ENCODE measurements around the gene PCCB.
"Not testable (repeated sequence)": the region's sequence is repeated elsewhere in the genome, so short reads cannot be mapped to it uniquely, and the experiment has no call there.

Gene PCCB

GRCh38 chr3:136327671-136328070 lies 77.5 kb downstream of the PCCB start:
- DNase-seq (ENCODE audit: low read depth in 3 of 3): no peak

- DNase-seq (ENCODE audit: low read depth in 3 of 3): no peak
These were observed 79.5 kb downstream of the PCCB start for GRCh38 chr3:136329593-136329992.

- DNase-seq (ENCODE audit: low read depth in 3 of 3): no peak
These were observed 80.8 kb downstream of the PCCB start for GRCh38 chr3:136330900-136331299.

DNA sequence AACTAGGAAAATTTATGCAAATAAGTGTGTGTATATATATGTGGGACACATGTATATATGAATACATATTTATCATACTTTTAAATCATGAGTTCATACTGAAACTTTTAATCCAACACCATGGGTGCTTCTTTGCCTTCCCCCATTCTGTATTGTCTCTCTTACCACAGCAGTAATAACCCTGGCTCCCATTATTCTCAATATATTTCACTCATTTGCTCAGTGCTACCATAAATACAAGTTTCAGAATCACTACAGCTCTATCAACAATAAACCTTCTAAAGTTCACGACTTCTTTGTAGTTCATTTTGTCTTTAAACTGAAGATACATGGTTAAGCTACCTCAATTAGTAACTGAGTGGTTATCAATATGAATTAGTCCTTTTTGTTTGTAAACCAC lies 82.2 kb downstream of the PCCB start:
- no peak for DNase-seq (ENCODE audit: low read depth in 3 of 3)

DNA sequence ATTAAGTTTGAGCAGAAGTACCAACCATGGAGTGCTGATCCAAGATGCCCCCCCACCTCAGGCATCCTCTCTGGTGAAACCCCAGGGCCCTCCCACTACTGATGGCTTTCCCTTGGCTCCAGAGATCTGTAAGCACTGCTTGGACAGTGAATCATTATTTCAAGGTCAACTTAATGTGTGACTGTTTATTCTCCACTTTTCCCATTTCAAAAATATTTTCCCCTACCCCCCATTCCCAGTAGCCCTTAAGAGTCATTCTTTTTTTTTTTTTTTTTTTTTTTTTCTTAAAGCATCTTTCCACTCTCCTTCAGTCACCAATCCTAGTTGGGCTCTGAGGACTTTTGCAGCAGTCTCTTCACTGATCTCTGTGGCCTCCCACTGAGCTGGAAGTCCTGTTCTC lies 82.6 kb downstream of the PCCB start:
- DNase-seq (ENCODE audit: low read depth in 3 of 3): no peak

DNA sequence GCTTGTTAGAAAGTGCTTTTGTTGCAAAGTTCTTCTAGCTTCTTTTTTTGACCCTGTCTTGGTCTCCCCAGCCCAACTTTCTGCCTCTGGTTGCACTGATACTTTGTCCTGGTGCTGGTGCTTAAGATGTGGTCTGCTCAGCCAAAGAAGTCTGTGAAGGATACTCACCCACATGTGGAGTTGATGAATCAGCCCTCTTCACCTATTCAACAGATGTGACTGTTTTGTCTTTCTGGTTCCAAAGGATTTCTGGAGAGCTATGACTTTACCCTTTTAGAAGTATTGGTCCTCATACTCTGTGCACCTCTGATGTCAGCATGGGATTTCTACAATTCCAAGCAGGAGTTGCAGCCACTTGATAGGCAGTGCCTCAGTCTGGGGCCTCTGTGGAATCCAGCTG lies 84.1 kb downstream of the PCCB start:
- DNase-seq (ENCODE audit: low read depth in 3 of 3): no peak

DNA sequence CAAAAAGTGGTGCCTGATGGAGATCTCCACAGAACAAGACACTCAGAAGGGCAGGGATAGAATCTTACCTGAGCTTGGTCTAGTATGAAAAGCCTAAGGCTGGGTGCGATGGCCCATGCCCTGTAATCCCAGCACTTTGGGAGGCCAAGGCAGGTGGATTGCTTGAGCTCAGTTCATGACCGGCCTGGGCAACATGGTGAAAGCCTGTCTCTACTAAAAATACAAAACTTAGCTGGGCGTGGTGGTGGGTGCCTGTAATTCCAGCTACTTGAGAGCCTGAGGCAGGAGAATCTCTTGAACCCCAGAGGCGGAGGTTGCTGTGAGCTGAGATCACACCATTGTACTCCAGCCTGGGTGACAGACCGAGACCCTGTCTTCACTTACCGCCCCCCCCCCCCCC lies 84.6 kb downstream of the PCCB start:
- not testable (repeated sequence) for DNase-seq (ENCODE audit: low read depth in 3 of 3)

DNA sequence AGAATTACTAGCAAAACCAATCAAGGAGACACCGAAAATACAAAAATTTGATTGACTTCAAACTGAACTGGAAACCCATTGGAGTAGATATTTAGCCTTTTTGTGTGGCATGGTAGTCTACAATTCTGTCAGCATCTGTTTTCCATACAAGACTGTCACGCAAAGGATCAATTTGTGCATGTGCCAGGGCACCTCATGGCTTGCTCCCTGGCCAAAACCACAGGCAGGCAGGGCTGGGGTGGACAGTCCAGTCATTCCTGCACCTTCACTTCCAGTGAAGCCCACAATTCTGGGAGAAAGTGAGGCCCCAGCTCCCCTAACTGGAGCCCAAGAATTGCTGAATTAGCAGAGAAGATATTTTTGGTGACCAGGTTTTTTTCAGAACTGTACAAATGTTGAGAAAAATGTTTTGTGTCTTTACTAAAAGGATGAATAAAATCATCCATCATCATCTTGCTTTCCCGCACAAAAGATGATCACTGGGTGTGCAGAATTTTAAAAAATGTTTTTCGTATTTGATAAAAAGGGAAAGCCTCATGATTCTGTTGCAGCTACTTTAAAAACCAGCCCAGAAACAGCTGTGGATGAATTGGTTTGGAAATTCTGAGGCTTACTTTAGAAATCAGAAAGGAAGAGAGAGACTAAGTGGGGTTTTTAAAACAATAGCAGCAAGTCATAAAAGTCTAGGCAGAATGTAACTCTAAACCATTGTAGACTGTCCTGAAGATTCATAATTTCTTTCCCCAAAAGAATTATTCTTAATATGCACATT lies 86.4 kb downstream of the PCCB start:
- no peak for DNase-seq (ENCODE audit: low read depth in 3 of 3)

- no peak for DNase-seq (ENCODE audit: low read depth in 3 of 3)
These were observed 93.3 kb downstream of the PCCB start for GRCh38 chr3:136343446-136343845.

DNA sequence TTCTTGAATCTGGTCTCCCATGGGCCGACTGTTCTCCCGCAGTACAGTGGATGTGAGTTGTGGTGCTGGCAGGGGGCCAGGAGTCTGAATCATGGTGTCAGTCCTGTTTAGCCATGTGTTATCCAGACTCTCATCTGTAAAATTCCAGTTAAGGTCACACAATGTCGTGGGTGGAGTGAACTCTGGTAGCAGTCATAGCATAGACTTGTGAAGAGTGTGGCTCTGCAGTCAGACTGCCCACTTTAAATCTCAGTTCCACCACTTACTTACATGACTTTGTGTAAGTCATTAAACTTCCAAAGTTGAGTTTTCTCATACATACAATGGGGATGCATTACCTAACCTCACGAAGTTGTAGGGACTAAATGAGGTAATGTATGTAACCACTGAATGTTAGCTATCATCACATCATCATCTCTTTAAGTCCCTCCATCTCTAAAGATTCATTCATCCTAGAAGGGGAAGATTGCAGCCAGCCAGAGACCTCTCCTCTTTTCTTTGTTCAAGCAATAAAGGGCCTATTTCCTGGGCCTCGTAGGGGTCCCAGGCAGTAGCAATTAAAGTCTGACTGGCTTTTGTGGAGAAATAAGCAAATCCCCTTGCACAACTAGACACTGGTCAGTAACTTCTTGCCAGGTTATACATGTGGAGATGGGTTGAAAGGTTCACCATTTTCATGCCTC lies 93.9 kb downstream of the PCCB start:
- DNase-seq (ENCODE audit: low read depth in 3 of 3): no peak

- DNase-seq (ENCODE audit: low read depth in 3 of 3): no peak
These were observed 96.3 kb downstream of the PCCB start for GRCh38 chr3:136346486-136346885.

GRCh38 chr3:136350132-136350531 lies 100.0 kb downstream of the PCCB start:
- DNase-seq (ENCODE audit: low read depth in 3 of 3): no peak

DNA sequence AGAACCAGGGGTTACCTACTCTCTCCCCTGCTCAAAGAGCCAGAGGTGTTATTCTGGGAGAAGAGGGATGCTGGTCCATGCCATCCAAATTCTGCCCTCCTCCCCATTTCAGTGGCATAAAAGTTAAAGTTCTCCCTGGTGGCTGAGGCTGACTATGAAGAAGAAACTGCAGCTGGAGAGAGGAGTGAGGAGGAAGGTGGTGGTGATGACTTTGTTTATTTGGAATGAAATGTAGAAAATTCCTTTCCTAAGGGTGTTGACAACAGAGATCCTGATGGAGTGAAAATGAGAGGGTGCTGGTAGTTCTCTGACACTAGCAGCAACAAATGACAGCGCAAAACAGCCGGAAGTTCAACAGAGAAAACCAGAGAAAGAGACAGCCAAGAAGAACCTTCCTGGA lies 100.4 kb downstream of the PCCB start:
- DNase-seq (ENCODE audit: low read depth in 3 of 3): no peak

DNA sequence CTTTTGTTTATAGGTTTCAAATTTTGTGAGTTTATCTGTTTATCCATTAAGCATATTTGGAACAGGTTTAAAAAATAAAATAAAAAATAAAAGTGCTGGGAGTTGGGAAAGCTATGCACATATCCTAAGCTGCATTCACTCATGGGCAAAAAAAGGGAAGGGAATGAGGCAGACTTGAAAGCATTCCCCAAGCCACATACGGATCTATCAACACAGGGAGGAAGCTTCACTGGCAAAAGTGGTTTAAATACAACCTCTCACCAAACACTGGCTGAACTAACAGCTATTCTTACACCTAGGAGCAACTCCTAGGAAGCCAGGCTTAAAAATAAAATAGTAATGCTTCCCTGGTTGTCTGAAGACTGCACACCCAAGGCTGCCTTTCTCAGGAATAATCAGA lies 101.2 kb downstream of the PCCB start:
- DNase-seq (ENCODE audit: low read depth in 3 of 3): no peak

DNA sequence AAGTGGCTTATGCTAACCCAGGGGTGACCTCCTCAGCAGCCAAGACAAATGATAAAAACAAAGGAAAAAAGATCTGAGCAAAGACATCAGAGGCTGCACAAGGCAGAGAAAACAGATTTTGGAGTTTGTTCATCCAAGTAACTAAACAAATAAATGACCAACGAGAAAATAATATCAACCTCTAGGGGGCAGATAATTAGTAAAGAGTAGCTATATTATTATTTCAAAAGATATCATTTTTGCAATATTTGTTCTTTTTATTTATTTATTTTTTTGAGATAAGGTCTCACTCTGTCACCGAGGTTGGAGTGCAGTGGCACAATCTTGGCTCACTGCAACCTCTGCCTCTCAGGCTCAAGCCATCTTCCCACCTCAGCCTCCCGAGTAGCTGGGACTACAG lies 101.8 kb downstream of the PCCB start:
- no peak for DNase-seq (ENCODE audit: low read depth in 3 of 3)

GRCh38 chr3:136353461-136353860 lies 103.3 kb downstream of the PCCB start:
- no peak for DNase-seq (ENCODE audit: low read depth in 3 of 3)

GRCh38 chr3:136366289-136366688 lies 116.1 kb downstream of the PCCB start:
- DNase-seq (ENCODE audit: low read depth in 3 of 3): no peak

- DNase-seq (ENCODE audit: low read depth in 3 of 3): not testable (repeated sequence)
These were observed 125.7 kb downstream of the PCCB start for GRCh38 chr3:136375800-136376199.

DNA sequence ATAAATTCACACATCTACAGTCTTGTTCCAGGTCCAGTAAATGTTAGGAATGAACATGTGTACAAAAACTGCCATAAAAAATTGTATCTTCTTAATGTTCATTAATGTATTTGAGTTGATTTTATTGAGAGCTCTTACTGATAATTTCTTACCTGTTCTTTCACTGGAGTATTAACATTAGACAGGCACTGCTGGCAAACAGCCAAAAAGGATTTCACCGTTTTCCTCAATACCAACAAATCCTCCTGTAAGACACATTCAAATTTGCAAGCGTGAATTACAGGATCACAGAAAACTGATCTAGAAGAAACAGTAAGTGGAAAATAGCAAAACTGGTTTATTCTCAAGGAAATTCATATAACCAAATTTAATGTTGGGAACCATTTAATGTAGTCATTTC lies 127.4 kb downstream of the PCCB start:
- no peak for DNase-seq (ENCODE audit: low read depth in 3 of 3)

DNA sequence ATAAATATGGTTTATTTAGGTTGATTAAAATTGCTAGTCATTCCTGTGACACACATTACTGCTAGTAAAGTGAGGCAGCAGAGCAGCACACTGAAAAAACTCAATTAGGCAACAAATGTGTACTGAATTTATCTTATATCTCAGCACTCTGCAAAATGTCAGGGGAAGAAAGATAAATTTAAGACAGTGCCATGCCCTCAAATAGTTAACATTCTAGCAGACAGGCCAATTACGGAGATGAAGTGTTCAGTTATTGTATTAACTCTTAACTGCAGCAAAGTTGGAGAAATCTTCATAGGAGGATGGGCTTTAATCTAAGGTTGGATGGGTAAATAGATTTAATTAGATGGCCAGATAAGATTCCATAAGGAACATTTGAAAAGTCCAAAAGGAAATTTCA lies 127.9 kb downstream of the PCCB start:
- DNase-seq (ENCODE audit: low read depth in 3 of 3): no peak

All from stimulated activated CD4-positive, alpha-beta T cell treated with anti-CD3 and anti-CD28 coated beads, TNF-alpha, amount 100 ng/mL, for 48 hours (primary cell).